ENCODE measurements around the gene ZNF487. TPM values are rescaled to one million over a fixed set of nuclear protein-coding genes. Genes with fewer than 3 reads are reported as not detected.
"Not testable (repeated sequence)": the region's sequence is repeated elsewhere in the genome, so short reads cannot be mapped to it uniquely, and the experiment has no call there.

Gene ZNF487
- 6.1 TPM for polyA plus RNA-seq

GRCh38 chr10:43436291-43437140, at the start of gene ZNF487:
ZNF487 (plus strand) TSS chr10:43437111; CDS start chr10:43475814, 38,703 bp downstream.
- Mint-ChIP-seq H3K9me3 (no peaks in the 10 kb centered on the region), H3K4me3 (peak within 1 kb of the TSS; percentile 97 to 100 (median 100)), H3K4me1 (peaks cover 16 to 26% (median 26%) of the 10 kb centered on the region in 3 donors), H3K27me3 (no peaks in the 10 kb centered on the region), H3K36me3 (peaks cover 2% of the 10 kb centered on the region), H3K27ac (peak within 1 kb of the TSS; percentile 99)

DNA sequence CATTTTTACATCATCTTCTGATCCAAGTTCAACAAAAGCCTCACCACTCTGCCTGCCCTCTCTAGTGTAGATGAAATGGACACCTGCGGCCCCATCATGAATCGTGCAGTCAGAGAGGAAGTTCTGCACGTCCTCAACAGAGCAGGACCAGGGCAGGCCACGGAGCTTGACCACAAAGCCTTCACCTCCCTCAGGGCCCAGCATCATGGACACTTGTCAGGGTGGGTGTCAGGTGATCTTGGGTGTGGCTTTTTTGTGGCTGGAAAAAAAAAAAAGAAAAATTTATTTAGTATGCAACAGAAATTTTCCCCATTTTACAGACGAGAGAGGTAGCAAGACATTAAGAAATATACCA, 49.3 kb upstream of the ZNF487 start:
- Mint-ChIP-seq H3K4me1 (peaks cover 22 to 31% (median 29%) of the 10 kb centered on the region in 3 donors), H3K36me3 (no peaks in the 10 kb centered on the region), H3K27me3 (no peaks in the 10 kb centered on the region), H3K9me3 (no peaks in the 10 kb centered on the region), H3K27ac (peak overlapping the region; percentile 72 to 95 (median 79)), H3K4me3 (no peak overlapping the region)

- Mint-ChIP-seq H3K27ac (peak overlapping the region in 2 of 3 donors; percentile 34 to 79), H3K4me1 (peaks cover 40 to 45% (median 43%) of the 10 kb centered on the region in 3 donors), H3K27me3 (no peaks in the 10 kb centered on the region), H3K9me3 (no peaks in the 10 kb centered on the region), H3K36me3 (peaks cover 5% of the 10 kb centered on the region), H3K4me3 (peak overlapping the region in 1 of 4 donors; percentile 35)
Observed at GRCh38 chr10:43389867-43390266, 47.0 kb upstream of the ZNF487 start.

- no peaks in the 10 kb centered on the region for H3K9me3 Mint-ChIP-seq
- peaks cover 5% of the 10 kb centered on the region for H3K36me3 Mint-ChIP-seq
- H3K27me3 Mint-ChIP-seq, result no peaks in the 10 kb centered on the region
- peak overlapping the region in 1 of 4 donors; percentile 35 for H3K4me3 Mint-ChIP-seq
- peaks cover 45 to 50% (median 47%) of the 10 kb centered on the region in 3 donors for H3K4me1 Mint-ChIP-seq
- peak overlapping the region in 2 of 3 donors; percentile 54 to 79 for H3K27ac Mint-ChIP-seq
Observed at GRCh38 chr10:43390333-43390732, 46.6 kb upstream of the ZNF487 start.

GRCh38 chr10:43390759-43391158, 46.2 kb upstream of the ZNF487 start:
- Mint-ChIP-seq H3K4me1 (peaks cover 48 to 51% (median 51%) of the 10 kb centered on the region in 3 donors), H3K36me3 (peaks cover 5% of the 10 kb centered on the region), H3K9me3 (no peaks in the 10 kb centered on the region), H3K27me3 (no peaks in the 10 kb centered on the region), H3K4me3 (peak overlapping the region in 2 of 4 donors; percentile 22 to 35), H3K27ac (peak overlapping the region in 2 of 3 donors; percentile 54 to 79)

- H3K27me3 Mint-ChIP-seq, result no peaks in the 10 kb centered on the region
- H3K4me1 Mint-ChIP-seq, result peaks cover 48 to 55% (median 54%) of the 10 kb centered on the region in 3 donors
- peak overlapping the region in 2 of 3 donors; percentile 63 to 70 for H3K27ac Mint-ChIP-seq
- no peaks in the 10 kb centered on the region for H3K9me3 Mint-ChIP-seq
- H3K4me3 Mint-ChIP-seq, result peak overlapping the region in 1 of 4 donors; percentile 83
- H3K36me3 Mint-ChIP-seq, result peaks cover 5% of the 10 kb centered on the region
Observed at GRCh38 chr10:43391496-43391895, 45.4 kb upstream of the ZNF487 start.

DNA sequence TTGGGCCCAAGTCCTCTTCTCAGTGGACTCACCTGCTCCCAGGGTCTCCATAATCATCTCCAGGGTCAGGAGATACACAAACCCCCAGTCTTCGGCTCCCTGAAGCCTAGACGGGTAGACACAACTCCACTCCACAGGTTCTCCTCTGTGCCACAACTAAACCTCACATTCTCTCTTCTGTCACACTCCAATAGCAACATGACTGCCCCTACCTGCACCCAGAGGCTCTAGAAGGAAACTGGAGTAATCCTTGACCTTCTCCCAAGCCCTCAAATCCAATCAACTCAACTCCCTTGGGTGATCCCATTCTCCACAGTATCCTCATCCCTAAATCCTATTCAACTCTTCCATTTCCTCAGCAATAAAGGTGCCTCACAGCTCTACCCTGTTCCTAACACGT, 44.2 kb upstream of the ZNF487 start:
- peaks cover 50 to 56% (median 54%) of the 10 kb centered on the region in 3 donors for H3K4me1 Mint-ChIP-seq
- H3K4me3 Mint-ChIP-seq, result peak overlapping the region in 3 of 4 donors; percentile 6 to 68 (median 30)
- peak overlapping the region; percentile 39 to 91 (median 60) for H3K27ac Mint-ChIP-seq
- no peaks in the 10 kb centered on the region for H3K9me3 Mint-ChIP-seq
- no peaks in the 10 kb centered on the region for H3K27me3 Mint-ChIP-seq
- peaks cover 5% of the 10 kb centered on the region for H3K36me3 Mint-ChIP-seq

DNA sequence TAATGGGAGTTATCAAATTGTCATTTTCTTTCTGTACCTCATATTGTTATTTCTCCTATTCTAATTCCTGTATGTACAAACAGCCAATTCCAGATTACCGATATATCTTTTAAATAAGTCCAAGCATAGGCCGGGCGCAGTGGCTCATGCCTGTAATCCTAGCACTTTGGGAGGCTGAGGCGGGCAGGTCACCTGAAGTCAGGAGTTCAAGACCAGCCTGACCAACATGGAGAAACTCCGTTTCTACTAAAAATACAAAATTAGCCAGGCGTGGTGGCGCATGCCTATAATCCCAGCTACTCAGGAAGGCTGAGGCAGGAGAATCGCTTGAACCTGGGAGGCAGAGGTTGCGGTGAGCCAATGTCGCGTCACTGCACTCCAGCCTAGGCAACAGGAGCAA, 43.7 kb upstream of the ZNF487 start:
- Mint-ChIP-seq H3K4me1 (peaks cover 52 to 55% (median 54%) of the 10 kb centered on the region in 3 donors), H3K27ac (peak overlapping the region; percentile 39 to 91 (median 60)), H3K4me3 (peak overlapping the region in 1 of 4 donors; percentile 30)
- not testable (repeated sequence) for H3K27me3 Mint-ChIP-seq, H3K36me3 Mint-ChIP-seq, H3K9me3 Mint-ChIP-seq

- Mint-ChIP-seq H3K4me3 (peak overlapping the region in 2 of 4 donors; percentile 50 to 94), H3K27me3 (no peaks in the 10 kb centered on the region), H3K36me3 (peaks cover 5% of the 10 kb centered on the region), H3K27ac (peak overlapping the region; percentile 42 to 99 (median 57)), H3K9me3 (no peaks in the 10 kb centered on the region), H3K4me1 (peaks cover 50 to 54% (median 53%) of the 10 kb centered on the region in 3 donors)
Observed at GRCh38 chr10:43393606-43394360, 43.1 kb upstream of the ZNF487 start.

DNA sequence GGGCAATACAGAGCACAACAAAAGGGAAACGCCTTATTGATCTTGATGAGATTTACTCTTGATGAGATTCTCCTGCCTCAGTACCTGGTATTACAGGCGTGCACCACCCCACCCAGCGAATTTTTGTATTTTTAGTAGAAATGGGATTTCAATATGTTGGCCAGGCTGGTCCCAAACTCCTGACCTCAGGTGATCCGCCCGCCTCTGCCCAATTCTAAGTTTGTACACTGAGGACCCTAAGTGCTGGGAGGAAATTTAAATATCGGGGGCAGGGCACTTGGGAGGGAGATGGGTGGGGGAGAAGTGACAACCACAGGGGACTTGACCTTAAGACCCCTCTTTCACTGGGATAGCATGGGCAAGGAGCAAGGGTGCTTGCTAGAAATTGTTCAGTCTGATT, 42.0 kb upstream of the ZNF487 start:
- peak overlapping the region; percentile 73 to 99 (median 98) for H3K27ac Mint-ChIP-seq
- H3K4me1 Mint-ChIP-seq, result peaks cover 57 to 61% (median 58%) of the 10 kb centered on the region in 3 donors
- peaks cover 11% of the 10 kb centered on the region for H3K36me3 Mint-ChIP-seq
- no peaks in the 10 kb centered on the region for H3K9me3 Mint-ChIP-seq
- H3K4me3 Mint-ChIP-seq, result peak overlapping the region; percentile 21 to 98 (median 95)
- H3K27me3 Mint-ChIP-seq, result no peaks in the 10 kb centered on the region

GRCh38 chr10:43395571-43396060, 41.3 kb upstream of the ZNF487 start:
- Mint-ChIP-seq H3K4me3 (peak overlapping the region; percentile 87 to 98 (median 95)), H3K27me3 (no peaks in the 10 kb centered on the region), H3K4me1 (peaks cover 60 to 63% (median 60%) of the 10 kb centered on the region in 3 donors), H3K27ac (peak overlapping the region; percentile 96 to 99 (median 98)), H3K36me3 (peaks cover 11% of the 10 kb centered on the region), H3K9me3 (no peaks in the 10 kb centered on the region)

GRCh38 chr10:43396061-43396927, 40.6 kb upstream of the ZNF487 start:
- Mint-ChIP-seq H3K27ac (peak overlapping the region; percentile 96 to 99 (median 98)), H3K27me3 (no peaks in the 10 kb centered on the region), H3K36me3 (peaks cover 11% of the 10 kb centered on the region), H3K4me3 (peak overlapping the region; percentile 87 to 98 (median 95)), H3K9me3 (no peaks in the 10 kb centered on the region), H3K4me1 (peaks cover 63% of the 10 kb centered on the region in 3 donors)

DNA sequence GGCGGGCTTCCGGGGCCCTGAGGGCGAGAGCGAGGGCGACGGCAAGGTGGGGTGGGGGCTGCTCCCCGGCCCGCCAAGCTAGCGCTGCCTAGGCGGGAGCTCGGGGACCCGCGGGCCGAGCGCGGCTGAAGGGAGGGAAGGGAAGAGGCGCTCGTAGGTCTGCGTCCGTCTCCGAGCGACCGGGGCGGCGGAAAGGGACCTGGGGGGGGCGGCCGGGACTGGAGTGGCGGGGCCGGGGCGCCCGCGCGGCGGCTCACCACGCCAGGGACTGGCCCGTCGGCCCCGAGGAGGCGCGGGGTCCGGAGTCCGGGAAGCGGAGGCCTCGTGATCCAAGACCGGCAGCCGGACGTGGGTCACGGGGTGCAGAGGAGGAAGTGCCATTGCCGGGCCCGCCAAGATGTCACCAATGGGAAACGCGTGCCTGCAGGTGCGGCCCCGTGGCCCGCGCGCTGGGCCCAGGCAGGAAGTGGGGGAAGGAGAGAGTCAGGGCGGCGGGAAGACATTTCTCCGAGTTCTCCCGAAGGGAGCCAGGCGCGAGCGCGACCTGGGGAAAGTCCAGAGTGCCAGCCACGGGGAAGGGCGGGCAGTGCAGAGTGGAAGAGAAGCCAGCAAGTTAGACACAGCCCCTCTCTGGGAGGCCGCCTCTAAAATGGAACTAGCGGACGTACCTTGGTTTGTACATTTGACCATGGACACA, 39.8 kb upstream of the ZNF487 start:
- Mint-ChIP-seq H3K27ac (peak overlapping the region; percentile 96 to 99 (median 99)), H3K27me3 (no peaks in the 10 kb centered on the region), H3K36me3 (peaks cover 11% of the 10 kb centered on the region), H3K4me1 (peaks cover 62 to 68% (median 67%) of the 10 kb centered on the region in 3 donors), H3K9me3 (no peaks in the 10 kb centered on the region), H3K4me3 (peak overlapping the region; percentile 89 to 97 (median 95))

Measured in IgD-negative memory B cell (primary cell).